K562 (cell line): ENCODE measurements around the gene ATE1.

Experiments used
- FOXA3 ChIP-seq, 2 experiments: fragments of 450-650 bp in 1 of 2; sonication (generic) in 1 of 2; formaldehyde crosslinking; IDR thresholded peaks in 1 of 2; conservative IDR thresholded peaks in 1 of 2; 2 replicates each; pipeline versions ENCODE4 v1.4.0 to v1.8.0; 2020 to 2022; ENCODE audit warnings: mild to moderate bottlenecking in 2 of 2, missing genetic modification reagents in 1 of 2
- KHSRP ChIP-seq: fragments of 450-650 bp; IDR thresholded peaks from 2 replicates; pipeline ENCODE4 v1.6.1; 2017
- SAFB ChIP-seq: fragments of 200-400 bp; formaldehyde crosslinking; IDR thresholded peaks from 2 replicates; pipeline ENCODE4 v1.6.1; 2017; ENCODE audit warnings: low read depth, low read length, borderline replicate concordance
- TBP ChIP-seq: optimal IDR thresholded peaks from 2 replicates; pipeline ENCODE3; 2011; ENCODE audit warnings: low read depth, low read length, improper control_type of control experiment
- TCF7L2 ChIP-seq: fragments of 150-350 bp; IDR thresholded peaks from 2 replicates; pipeline ENCODE4 v1.6.1; 2016; ENCODE audit warnings: low read depth, mild to moderate bottlenecking, low read length, moderate library complexity
- ZNF121 ChIP-seq: sonication (generic); formaldehyde crosslinking; conservative IDR thresholded peaks from 2 replicates; pipeline ENCODE4 v1.8.0; 2022; ENCODE audit warnings: missing genetic modification reagents
- TF ChIP-seq, protein P1 (sequence below), 3 experiments: IDR thresholded peaks in 2 of 3; conservative IDR thresholded peaks in 1 of 3; 2 replicates each; pipeline ENCODE4 v1.5.1; 2011 to 2012; ENCODE audit warnings: low read length in 3 of 3, mild to moderate bottlenecking in 3 of 3, control low read depth in 2 of 3, improper control_type of control experiment in 1 of 3, inconsistent platforms in 1 of 3, low read depth in 1 of 3, mixed read lengths in 1 of 3, moderate library complexity in 1 of 3; ENCODE audit not compliant: insufficient read depth in 2 of 3

DNA sequence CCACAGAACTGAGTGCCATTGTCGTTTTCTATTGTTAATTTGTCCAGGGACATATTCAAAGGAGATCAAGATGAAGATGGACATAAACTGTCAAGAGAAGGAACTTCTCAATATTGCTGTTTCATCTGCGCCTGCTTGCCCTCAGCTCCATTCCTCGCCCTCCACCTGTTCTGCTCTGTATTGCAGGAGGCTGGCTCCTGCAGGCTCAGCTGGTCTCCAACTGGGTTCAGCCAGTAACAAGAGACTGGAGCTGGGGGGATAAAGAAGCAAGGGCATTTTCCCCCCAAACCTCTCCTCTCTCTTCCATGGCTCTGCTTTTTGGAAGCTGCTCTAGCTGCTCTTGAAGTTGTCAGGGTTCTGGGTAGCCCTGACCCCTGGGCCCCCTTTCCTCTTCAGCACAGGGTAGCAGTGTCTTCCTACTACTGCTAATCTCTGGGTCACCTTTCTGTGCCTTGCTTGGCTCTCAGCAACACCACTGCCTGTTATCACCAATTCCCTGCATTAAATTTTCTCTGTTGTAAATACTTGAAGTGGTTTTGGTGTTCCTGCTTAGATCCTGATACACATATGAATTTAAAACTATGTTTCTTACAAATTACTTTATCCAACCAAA lies 180.6 kb downstream of the ATE1 start:
- TF ChIP-seq FOXA3 (CRISPR knock-in tag; conservative IDR thresholded peaks at IDR 0.05 in 1 of 2, IDR thresholded peaks at IDR 0.05 in 1 of 2): no peak
- TF ChIP-seq ZNF121 (CRISPR knock-in tag): no peak
- TF ChIP-seq, protein P1, sequence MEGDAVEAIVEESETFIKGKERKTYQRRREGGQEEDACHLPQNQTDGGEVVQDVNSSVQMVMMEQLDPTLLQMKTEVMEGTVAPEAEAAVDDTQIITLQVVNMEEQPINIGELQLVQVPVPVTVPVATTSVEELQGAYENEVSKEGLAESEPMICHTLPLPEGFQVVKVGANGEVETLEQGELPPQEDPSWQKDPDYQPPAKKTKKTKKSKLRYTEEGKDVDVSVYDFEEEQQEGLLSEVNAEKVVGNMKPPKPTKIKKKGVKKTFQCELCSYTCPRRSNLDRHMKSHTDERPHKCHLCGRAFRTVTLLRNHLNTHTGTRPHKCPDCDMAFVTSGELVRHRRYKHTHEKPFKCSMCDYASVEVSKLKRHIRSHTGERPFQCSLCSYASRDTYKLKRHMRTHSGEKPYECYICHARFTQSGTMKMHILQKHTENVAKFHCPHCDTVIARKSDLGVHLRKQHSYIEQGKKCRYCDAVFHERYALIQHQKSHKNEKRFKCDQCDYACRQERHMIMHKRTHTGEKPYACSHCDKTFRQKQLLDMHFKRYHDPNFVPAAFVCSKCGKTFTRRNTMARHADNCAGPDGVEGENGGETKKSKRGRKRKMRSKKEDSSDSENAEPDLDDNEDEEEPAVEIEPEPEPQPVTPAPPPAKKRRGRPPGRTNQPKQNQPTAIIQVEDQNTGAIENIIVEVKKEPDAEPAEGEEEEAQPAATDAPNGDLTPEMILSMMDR (IDR thresholded peaks at IDR 0.05 in 2 of 3, conservative IDR thresholded peaks at IDR 0.05 in 1 of 3; ENCODE audit: insufficient read depth in 2 of 3, low read depth in 1 of 3, low read length in 3 of 3): no peak
- TF ChIP-seq SAFB: no peak
- TF ChIP-seq TCF7L2: no peak
- no peak for TF ChIP-seq TBP
- TF ChIP-seq KHSRP: no peak
